Thyroid gland (tissue), 4 donors: ENCODE results near the gene ARL6IP4.

Experiments used
- CTCF ChIP-seq, 6 experiments: fragments of 200-600 bp in 3 of 6; fragments of 450-650 bp in 3 of 6; sonication (generic) in 3 of 6; IDR thresholded peaks; one replicate each; pipeline ENCODE4 v1.5.1; 2016 to 2019; ENCODE audit warnings: antibody characterized with exemption in 6 of 6, mild to moderate bottlenecking in 2 of 6, inconsistent platforms in 1 of 6, moderate library complexity in 1 of 6
- POLR2A ChIP-seq, 2 donors: fragments of 450-650 bp; IDR thresholded peaks; one replicate each; pipeline ENCODE4 v1.6.1; 2017; ENCODE audit warnings: antibody characterized with exemption in 2 of 2, mild to moderate bottlenecking in 2 of 2, moderate library complexity in 1 of 2

DNA sequence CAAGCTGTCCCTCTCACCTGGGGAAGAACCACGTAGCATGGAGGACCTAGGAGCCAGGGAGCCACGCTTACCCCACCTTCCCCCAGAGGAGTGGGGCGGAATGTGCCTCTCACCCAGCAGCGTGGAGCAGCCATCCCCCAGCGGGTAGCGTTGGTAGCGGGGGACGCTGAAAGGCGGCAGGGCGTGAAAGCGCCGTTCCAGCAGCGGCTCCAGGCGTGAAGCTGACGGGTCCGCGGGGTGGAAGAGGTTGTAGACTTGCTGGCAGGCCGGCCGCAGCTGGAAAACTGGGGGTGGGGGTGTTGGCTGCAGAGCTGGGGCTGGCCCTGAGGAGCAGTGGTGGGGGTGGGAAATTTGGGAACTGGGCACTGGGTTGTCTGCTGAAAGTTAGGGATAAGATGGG, 11.9 kb downstream of the ARL6IP4 start:
- TF ChIP-seq CTCF (IDR thresholded peaks at IDR 0.05) = no peak
- no peak for TF ChIP-seq POLR2A (IDR thresholded peaks at IDR 0.05)
